Measurements from ENCODE around the gene SNRNP25. TPM values are rescaled to one million over a fixed set of nuclear protein-coding genes. Genes with fewer than 3 reads are reported as not detected.

The SNRNP25 gene
- total RNA-seq, 1 donor from 2014 or later: 28.6 TPM

GRCh38 chr16:60929-61878 lies 7.6 kb downstream of the SNRNP25 start:
- Mint-ChIP-seq H3K4me3 (ENCODE audit: unreplicated experiment) (no peak overlapping the region), H3K9me3 (ENCODE audit: unreplicated experiment) (no peaks in the 10 kb centered on the region), H3K4me1 (ENCODE audit: unreplicated experiment) (peaks cover 8% of the 10 kb centered on the region), H3K27me3 (ENCODE audit: unreplicated experiment) (no peaks in the 10 kb centered on the region), H3K36me3 (ENCODE audit: unreplicated experiment) (peaks cover 28% of the 10 kb centered on the region), H3K27ac (ENCODE audit: unreplicated experiment) (no peak overlapping the region)
- no peak for DNase-seq (ENCODE audit: extremely low spot score, unreplicated experiment)
- TF ChIP-seq CTCF (IDR thresholded peaks at IDR 0.05): no peak

GRCh38 chr16:61879-62281 lies 8.3 kb downstream of the SNRNP25 start:
- no peak overlapping the region for H3K4me3 Mint-ChIP-seq (ENCODE audit: unreplicated experiment)
- peaks cover 28% of the 10 kb centered on the region for H3K36me3 Mint-ChIP-seq (ENCODE audit: unreplicated experiment)
- no peaks in the 10 kb centered on the region for H3K9me3 Mint-ChIP-seq (ENCODE audit: unreplicated experiment)
- no peak overlapping the region for H3K27ac Mint-ChIP-seq (ENCODE audit: unreplicated experiment)
- peaks cover 8% of the 10 kb centered on the region for H3K4me1 Mint-ChIP-seq (ENCODE audit: unreplicated experiment)
- H3K27me3 Mint-ChIP-seq (ENCODE audit: unreplicated experiment): no peaks in the 10 kb centered on the region
- no peak for DNase-seq (ENCODE audit: extremely low spot score, unreplicated experiment)
- TF ChIP-seq CTCF (IDR thresholded peaks at IDR 0.05): no peak

GRCh38 chr16:62283-62967 lies 8.8 kb downstream of the SNRNP25 start:
- TF ChIP-seq CTCF (IDR thresholded peaks at IDR 0.05): no peak
- no peak overlapping the region for H3K27ac Mint-ChIP-seq (ENCODE audit: unreplicated experiment)
- H3K4me3 Mint-ChIP-seq (ENCODE audit: unreplicated experiment): no peak overlapping the region
- peaks cover 11% of the 10 kb centered on the region for H3K4me1 Mint-ChIP-seq (ENCODE audit: unreplicated experiment)
- no peak for DNase-seq (ENCODE audit: extremely low spot score, unreplicated experiment)
- H3K27me3 Mint-ChIP-seq (ENCODE audit: unreplicated experiment): no peaks in the 10 kb centered on the region
- H3K36me3 Mint-ChIP-seq (ENCODE audit: unreplicated experiment): peaks cover 25% of the 10 kb centered on the region
- H3K9me3 Mint-ChIP-seq (ENCODE audit: unreplicated experiment): no peaks in the 10 kb centered on the region

- H3K9me3 Mint-ChIP-seq (ENCODE audit: unreplicated experiment): no peaks in the 10 kb centered on the region
- DNase-seq (ENCODE audit: extremely low spot score, unreplicated experiment): no peak
- peaks cover 22% of the 10 kb centered on the region for H3K36me3 Mint-ChIP-seq (ENCODE audit: unreplicated experiment)
- TF ChIP-seq CTCF (IDR thresholded peaks at IDR 0.05): no peak
- H3K27ac Mint-ChIP-seq (ENCODE audit: unreplicated experiment): no peak overlapping the region
- peaks cover 16% of the 10 kb centered on the region for H3K4me1 Mint-ChIP-seq (ENCODE audit: unreplicated experiment)
- no peaks in the 10 kb centered on the region for H3K27me3 Mint-ChIP-seq (ENCODE audit: unreplicated experiment)
- H3K4me3 Mint-ChIP-seq (ENCODE audit: unreplicated experiment): no peak overlapping the region
Measured at GRCh38 chr16:62968-63391, 9.4 kb downstream of the SNRNP25 start.

GRCh38 chr16:63466-63865 lies 9.8 kb downstream of the SNRNP25 start:
- Mint-ChIP-seq H3K4me1 (ENCODE audit: unreplicated experiment) (peaks cover 21% of the 10 kb centered on the region), H3K4me3 (ENCODE audit: unreplicated experiment) (no peak overlapping the region), H3K9me3 (ENCODE audit: unreplicated experiment) (no peaks in the 10 kb centered on the region), H3K36me3 (ENCODE audit: unreplicated experiment) (peaks cover 18% of the 10 kb centered on the region), H3K27ac (ENCODE audit: unreplicated experiment) (no peak overlapping the region), H3K27me3 (ENCODE audit: unreplicated experiment) (no peaks in the 10 kb centered on the region)
- DNase-seq (ENCODE audit: extremely low spot score, unreplicated experiment): no peak
- no peak for TF ChIP-seq CTCF (IDR thresholded peaks at IDR 0.05)

Data from osteocyte (in vitro differentiated cells).